ENCODE results near the gene PTPRG. TPM values are rescaled to one million over a fixed set of nuclear protein-coding genes. Genes with fewer than 3 reads are reported as not detected.

PTPRG gene
- polyA plus RNA-seq, 3 donors = not detected

GRCh38 chr3:62101488-62101887 lies 540.1 kb downstream of the PTPRG start:
- Mint-ChIP-seq H3K36me3 (no peaks in the 10 kb centered on the region), H3K4me1 (no peaks in the 10 kb centered on the region), H3K27ac (no peak overlapping the region), H3K4me3 (no peak overlapping the region), H3K9me3 (peaks cover 0 to 5% (median 0%) of the 10 kb centered on the region in 7 donors), H3K27me3 (ENCODE audit: low read depth in 3 of 3) (no peaks in the 10 kb centered on the region)
- no peak overlapping the region for H2AFZ ChIP-seq (ENCODE audit: insufficient read depth, low read depth, low read length, poor library complexity, severe bottlenecking)
- H3K9me3 ChIP-seq (replicated peaks in 1 of 2; ENCODE audit: control insufficient read depth in 1 of 2, insufficient read depth in 1 of 2, low read length in 2 of 2) = no peaks in the 10 kb centered on the region
- 80% methylated on average over 1 of the region's 1 CpG for WGBS (ENCODE audit: insufficient coverage)
- no peaks in the 10 kb centered on the region for H4K20me1 ChIP-seq (ENCODE audit: insufficient read depth, low read length)
- no peaks in the 10 kb centered on the region for H3K4me1 ChIP-seq (ENCODE audit: control insufficient read depth in 1 of 2, insufficient read depth in 2 of 2, low read length in 2 of 2)
- no peaks in the 10 kb centered on the region for H3K27me3 ChIP-seq (ENCODE audit: control insufficient read depth in 2 of 2, insufficient read depth in 2 of 2, low read length in 2 of 2)
- no peak overlapping the region for H3K4me2 ChIP-seq (replicated peaks; ENCODE audit: extremely low read depth, low read length, poor library complexity, severe bottlenecking)
- intact Hi-C loops (cut with micrococcal nuclease) = no loop called here
- no peak overlapping the region for H3K9ac ChIP-seq (ENCODE audit: insufficient read depth, low read length, poor library complexity, severe bottlenecking)
- no peak for DNase-seq
- no peak for TF ChIP-seq CTCF (IDR thresholded peaks at IDR 0.05)
- H3K36me3 ChIP-seq (replicated peaks in 1 of 2; ENCODE audit: control insufficient read depth in 1 of 2, insufficient read depth in 2 of 2, low read length in 2 of 2) = no peaks in the 10 kb centered on the region
- no peak overlapping the region for H3K4me3 ChIP-seq (replicated peaks in 1 of 3; ENCODE audit: low read depth in 2 of 3, low read length in 3 of 3)
- no peaks in the 10 kb centered on the region for H3K79me2 ChIP-seq (ENCODE audit: insufficient read depth, low read length)
- H3K27ac ChIP-seq (ENCODE audit: low read depth in 1 of 2, low read length in 2 of 2) = no peak overlapping the region

GRCh38 chr3:62103531-62103930 lies 542.2 kb downstream of the PTPRG start:
- intact Hi-C loops (cut with micrococcal nuclease) = no loop called here
- H3K36me3 Mint-ChIP-seq = no peaks in the 10 kb centered on the region
- no peaks in the 10 kb centered on the region for H3K27me3 Mint-ChIP-seq (ENCODE audit: low read depth in 3 of 3)
- H3K9me3 ChIP-seq (replicated peaks in 1 of 2; ENCODE audit: control insufficient read depth in 1 of 2, insufficient read depth in 1 of 2, low read length in 2 of 2) = no peaks in the 10 kb centered on the region
- H3K4me3 Mint-ChIP-seq = no peak overlapping the region
- H3K27me3 ChIP-seq (ENCODE audit: control insufficient read depth in 2 of 2, insufficient read depth in 2 of 2, low read length in 2 of 2) = no peaks in the 10 kb centered on the region
- no peak overlapping the region for H3K4me2 ChIP-seq (replicated peaks; ENCODE audit: extremely low read depth, low read length, poor library complexity, severe bottlenecking)
- no peaks in the 10 kb centered on the region for H3K4me1 Mint-ChIP-seq
- peaks cover 0 to 6% (median 0%) of the 10 kb centered on the region in 7 donors for H3K9me3 Mint-ChIP-seq
- 80% methylated on average over 1 of the region's 3 CpGs for WGBS (ENCODE audit: insufficient coverage)
- no peak overlapping the region for H2AFZ ChIP-seq (ENCODE audit: insufficient read depth, low read depth, low read length, poor library complexity, severe bottlenecking)
- TF ChIP-seq CTCF (IDR thresholded peaks at IDR 0.05) = no peak
- H4K20me1 ChIP-seq (ENCODE audit: insufficient read depth, low read length) = no peaks in the 10 kb centered on the region
- H3K27ac ChIP-seq (ENCODE audit: low read depth in 1 of 2, low read length in 2 of 2) = no peak overlapping the region
- no peaks in the 10 kb centered on the region for H3K79me2 ChIP-seq (ENCODE audit: insufficient read depth, low read length)
- no peak overlapping the region for H3K4me3 ChIP-seq (replicated peaks in 1 of 3; ENCODE audit: low read depth in 2 of 3, low read length in 3 of 3)
- no peak overlapping the region for H3K27ac Mint-ChIP-seq
- no peaks in the 10 kb centered on the region for H3K4me1 ChIP-seq (ENCODE audit: control insufficient read depth in 1 of 2, insufficient read depth in 2 of 2, low read length in 2 of 2)
- no peak overlapping the region for H3K9ac ChIP-seq (ENCODE audit: insufficient read depth, low read length, poor library complexity, severe bottlenecking)
- DNase-seq = no peak
- H3K36me3 ChIP-seq (replicated peaks in 1 of 2; ENCODE audit: control insufficient read depth in 1 of 2, insufficient read depth in 2 of 2, low read length in 2 of 2) = no peaks in the 10 kb centered on the region
